Liver (tissue), 9 donors: Measurements from ENCODE around the gene CDK1. TPM values are rescaled to one million over a fixed set of nuclear protein-coding genes. Genes with fewer than 3 reads are reported as not detected.
A peak's percentile ranks its signal among the peaks of the same experiment; 100 is the strongest.

Experiments used
- DNase-seq: peaks from one replicate; pipeline ENCODE4 v3.0.0-alpha.2; 2017; ENCODE audit warnings: low spot score
- H3K27ac ChIP-seq, 2 donors: one replicate each; pipeline ENCODE4 v1.7.0; 2013; ENCODE audit warnings: inconsistent platforms in 2 of 2, low read length in 2 of 2, control low read depth in 1 of 2, low read depth in 1 of 2, mild to moderate bottlenecking in 1 of 2
- H3K27me3 ChIP-seq, 4 donors: one replicate each; pipeline versions ENCODE4 v1.6.1 to v1.7.0; 2013; ENCODE audit warnings: low read length in 3 of 4, inconsistent platforms in 1 of 4, mild to moderate bottlenecking in 1 of 4, moderate library complexity in 1 of 4; ENCODE audit not compliant: control insufficient read depth in 4 of 4, insufficient read depth in 4 of 4
- H3K36me3 ChIP-seq, 4 donors: one replicate each; pipeline versions ENCODE4 v1.6.1 to v1.7.0; 2013; ENCODE audit warnings: low read length in 3 of 4, mild to moderate bottlenecking in 3 of 4, low read depth in 1 of 4, moderate library complexity in 1 of 4; ENCODE audit not compliant: control insufficient read depth in 4 of 4, insufficient read depth in 3 of 4
- H3K4me1 ChIP-seq, 4 donors: one replicate each; pipeline versions ENCODE4 v1.6.1 to v1.7.0; 2013; ENCODE audit warnings: low read length in 3 of 4, mild to moderate bottlenecking in 3 of 4, moderate library complexity in 1 of 4; ENCODE audit not compliant: control insufficient read depth in 4 of 4, insufficient read depth in 4 of 4
- H3K4me3 ChIP-seq, 3 donors: one replicate each; pipeline versions ENCODE4 v1.6.1 to v1.7.0; 2013; ENCODE audit warnings: low read length in 3 of 3, control low read depth in 1 of 3, low read depth in 1 of 3, mild to moderate bottlenecking in 1 of 3
- H3K9ac ChIP-seq, 2 donors: one replicate each; pipeline ENCODE4 v1.7.0; 2013; ENCODE audit warnings: low read length in 2 of 2, mild to moderate bottlenecking in 2 of 2, moderate library complexity in 2 of 2, control low read depth in 1 of 2, low read depth in 1 of 2
- H3K9me3 ChIP-seq, 4 donors: one replicate each; pipeline versions ENCODE4 v1.6.1 to v1.7.0; 2013; ENCODE audit warnings: low read length in 3 of 4; ENCODE audit not compliant: control insufficient read depth in 4 of 4
- GABPA ChIP-seq, 2 donors: IDR thresholded peaks in 1 of 2; conservative IDR thresholded peaks in 1 of 2; 2 replicates each; pipeline ENCODE4 v1.6.1; 2016; ENCODE audit warnings: antibody characterized with exemption in 2 of 2, mild to moderate bottlenecking in 1 of 2, moderate library complexity in 1 of 2
- HNF4G ChIP-seq: IDR thresholded peaks from 2 replicates; pipeline ENCODE4 v1.6.1; 2016; ENCODE audit warnings: antibody characterized with exemption
- JUND ChIP-seq, 2 donors: IDR thresholded peaks; 2 replicates each; pipeline ENCODE4 v1.6.1; 2016; ENCODE audit warnings: antibody characterized with exemption in 2 of 2
- NR2F2 ChIP-seq: IDR thresholded peaks from 2 replicates; pipeline ENCODE4 v1.6.1; 2016; ENCODE audit warnings: antibody characterized with exemption
- RAD21 ChIP-seq, 2 donors: IDR thresholded peaks; 2 replicates each; pipeline ENCODE4 v1.6.1; 2016; ENCODE audit warnings: antibody characterized with exemption in 2 of 2, mild to moderate bottlenecking in 2 of 2
- RXRA ChIP-seq, 2 donors: IDR thresholded peaks; 2 replicates each; pipeline ENCODE4 v1.6.1; 2017 to 2018; ENCODE audit warnings: antibody characterized with exemption in 2 of 2, mild to moderate bottlenecking in 1 of 2
- TAF1 ChIP-seq: conservative IDR thresholded peaks from 2 replicates; pipeline ENCODE4 v1.6.1; 2016; ENCODE audit warnings: antibody characterized with exemption, mild to moderate bottlenecking
- WGBS: extraction: QIAGEN DNeasy Blood & Tissue Kit; methylation state at CpG from one replicate; pipeline ENCODE4 v1.1.7; 2013; 5-methylcytosine and 5-hydroxymethylcytosine counted together
- polyA plus RNA-seq, 2 donors: library from polyadenylated mRNA; stranded (reverse) in 1 of 2; unstranded in 1 of 2; fragments of 200-250 nt in 1 of 2; fragments of >200 nt in 1 of 2; fragmentation: Nextera tagmentation in 1 of 2; extraction: Ambion mirVana in 1 of 2; gene quantifications; one replicate each; pipeline versions ENCODE4 v1.2.1 to v1.2.3, GENCODE V29; 2013 to 2015
- total RNA-seq, 2 donors: library from RNA; depleted of rRNA; stranded (reverse); fragments of >200 nt; gene quantifications; one replicate each; pipeline ENCODE4 v1.2.3, GENCODE V29; 2014
- TF ChIP-seq, protein P1 (sequence below): IDR thresholded peaks from 2 replicates; pipeline ENCODE4 v1.6.1; 2016; ENCODE audit warnings: antibody characterized with exemption
- TF ChIP-seq, protein P2 (sequence below): IDR thresholded peaks from 2 replicates; pipeline ENCODE4 v1.6.1; 2016; ENCODE audit warnings: antibody characterized with exemption, mild to moderate bottlenecking
- TF ChIP-seq, protein P3 (sequence below): fragments of 150-350 bp; IDR thresholded peaks from 2 replicates; pipeline ENCODE4 v1.5.1; 2017; ENCODE audit warnings: improper control_type of control experiment, low read depth, low read length; ENCODE audit not compliant: missing input control
- donor health status: healthy.
- donor health status: healthy.
- donor health status: healthy.
- donor health status: healthy.
- donor health status: healthy.

CDK1 gene
- total and polyA plus RNA-seq, 4 donors, result 0.08 to 73.5 (median 2.6) TPM

DNA sequence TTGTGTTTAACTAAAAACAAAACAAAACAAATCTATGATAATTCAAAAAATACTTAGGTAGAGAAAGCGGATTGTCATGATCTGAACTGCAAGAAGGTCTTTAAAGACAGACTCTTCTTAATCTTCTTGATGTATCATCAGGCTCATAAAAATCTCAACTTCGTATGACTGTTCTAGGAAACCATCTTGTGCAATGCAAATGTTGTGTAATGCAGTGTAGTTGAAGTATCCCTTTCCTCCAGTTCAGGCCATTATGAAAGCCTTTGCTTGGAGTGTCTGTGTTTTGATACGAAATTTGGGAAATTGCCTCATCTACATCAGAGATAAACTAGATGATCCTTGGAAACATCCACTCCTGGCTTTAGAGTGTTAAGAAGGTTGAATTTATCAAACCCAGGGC lies 30.9 kb downstream of the CDK1 start:
- Histone ChIP-seq H3K4me1 (no peaks in the 10 kb centered on the region), H3K9me3 (no peaks in the 10 kb centered on the region), H3K9ac (no peak overlapping the region), H3K4me3 (no peak overlapping the region), H3K36me3 (no peaks in the 10 kb centered on the region), H3K27ac (no peak overlapping the region), H3K27me3 (no peaks in the 10 kb centered on the region)
- WGBS, result 74% methylated on average over 3 of the region's 3 CpGs
- DNase-seq, result no peak
- no peak for TF ChIP-seq RAD21 (IDR thresholded peaks at IDR 0.05)
- TF ChIP-seq TAF1, result no peak
- TF ChIP-seq, protein P1, sequence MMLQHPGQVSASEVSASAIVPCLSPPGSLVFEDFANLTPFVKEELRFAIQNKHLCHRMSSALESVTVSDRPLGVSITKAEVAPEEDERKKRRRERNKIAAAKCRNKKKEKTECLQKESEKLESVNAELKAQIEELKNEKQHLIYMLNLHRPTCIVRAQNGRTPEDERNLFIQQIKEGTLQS, result no peak
- no peak for TF ChIP-seq HNF4G
- no peak for TF ChIP-seq NR2F2
- no peak for TF ChIP-seq GABPA (IDR thresholded peaks at IDR 0.05 in 1 of 2, conservative IDR thresholded peaks at IDR 0.05 in 1 of 2)
- TF ChIP-seq, protein P2, sequence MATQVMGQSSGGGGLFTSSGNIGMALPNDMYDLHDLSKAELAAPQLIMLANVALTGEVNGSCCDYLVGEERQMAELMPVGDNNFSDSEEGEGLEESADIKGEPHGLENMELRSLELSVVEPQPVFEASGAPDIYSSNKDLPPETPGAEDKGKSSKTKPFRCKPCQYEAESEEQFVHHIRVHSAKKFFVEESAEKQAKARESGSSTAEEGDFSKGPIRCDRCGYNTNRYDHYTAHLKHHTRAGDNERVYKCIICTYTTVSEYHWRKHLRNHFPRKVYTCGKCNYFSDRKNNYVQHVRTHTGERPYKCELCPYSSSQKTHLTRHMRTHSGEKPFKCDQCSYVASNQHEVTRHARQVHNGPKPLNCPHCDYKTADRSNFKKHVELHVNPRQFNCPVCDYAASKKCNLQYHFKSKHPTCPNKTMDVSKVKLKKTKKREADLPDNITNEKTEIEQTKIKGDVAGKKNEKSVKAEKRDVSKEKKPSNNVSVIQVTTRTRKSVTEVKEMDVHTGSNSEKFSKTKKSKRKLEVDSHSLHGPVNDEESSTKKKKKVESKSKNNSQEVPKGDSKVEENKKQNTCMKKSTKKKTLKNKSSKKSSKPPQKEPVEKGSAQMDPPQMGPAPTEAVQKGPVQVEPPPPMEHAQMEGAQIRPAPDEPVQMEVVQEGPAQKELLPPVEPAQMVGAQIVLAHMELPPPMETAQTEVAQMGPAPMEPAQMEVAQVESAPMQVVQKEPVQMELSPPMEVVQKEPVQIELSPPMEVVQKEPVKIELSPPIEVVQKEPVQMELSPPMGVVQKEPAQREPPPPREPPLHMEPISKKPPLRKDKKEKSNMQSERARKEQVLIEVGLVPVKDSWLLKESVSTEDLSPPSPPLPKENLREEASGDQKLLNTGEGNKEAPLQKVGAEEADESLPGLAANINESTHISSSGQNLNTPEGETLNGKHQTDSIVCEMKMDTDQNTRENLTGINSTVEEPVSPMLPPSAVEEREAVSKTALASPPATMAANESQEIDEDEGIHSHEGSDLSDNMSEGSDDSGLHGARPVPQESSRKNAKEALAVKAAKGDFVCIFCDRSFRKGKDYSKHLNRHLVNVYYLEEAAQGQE, result no peak

DNA sequence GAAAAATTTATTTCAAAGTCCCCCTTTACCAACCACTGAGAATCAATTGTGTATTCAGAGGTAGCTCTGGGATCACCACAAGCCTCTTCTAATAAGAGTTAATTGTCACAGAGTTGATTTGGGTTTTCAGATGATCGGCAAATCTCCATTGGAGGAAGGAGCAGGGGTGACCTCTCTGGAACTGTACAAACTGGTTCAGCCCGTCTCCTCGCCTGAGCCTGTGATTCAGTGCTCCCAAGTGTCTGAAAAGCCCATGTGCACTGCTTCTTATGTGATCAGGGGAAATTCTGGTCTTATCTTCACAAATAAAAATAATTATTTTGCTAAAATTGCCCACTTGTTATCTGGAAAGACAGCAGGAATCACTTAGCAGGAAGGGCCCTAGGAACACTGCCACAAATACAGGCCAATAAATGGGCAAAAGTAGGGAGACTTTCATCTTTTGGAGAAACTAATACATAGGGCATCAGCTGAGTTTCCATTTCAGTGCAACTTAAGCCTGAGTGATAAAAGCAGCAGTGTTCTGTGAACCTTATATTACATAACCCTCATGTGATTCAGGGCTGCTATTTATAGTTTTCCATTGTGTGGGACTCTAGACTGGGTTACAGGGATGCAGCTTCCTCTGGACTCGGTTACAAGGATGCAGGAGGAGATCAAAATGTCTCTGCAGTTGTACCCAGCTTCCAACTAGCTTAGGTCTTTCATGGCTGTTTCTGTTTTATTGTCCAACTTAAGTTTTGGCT lies 32.3 kb downstream of the CDK1 start:
- Histone ChIP-seq H3K9me3 (no peaks in the 10 kb centered on the region), H3K27me3 (no peaks in the 10 kb centered on the region), H3K4me1 (no peaks in the 10 kb centered on the region), H3K36me3 (no peaks in the 10 kb centered on the region), H3K4me3 (no peak overlapping the region), H3K9ac (no peak overlapping the region), H3K27ac (peak overlapping the region in 1 of 2 donors; percentile 10)
- TF ChIP-seq HNF4G (no peak), NR2F2 (no peak), RXRA (IDR thresholded peaks at IDR 0.05) (peak in 1 of 2 donors; percentile 7)
- DNase-seq, result no peak
- 70% methylated on average over 4 of the region's 4 CpGs for WGBS

DNA sequence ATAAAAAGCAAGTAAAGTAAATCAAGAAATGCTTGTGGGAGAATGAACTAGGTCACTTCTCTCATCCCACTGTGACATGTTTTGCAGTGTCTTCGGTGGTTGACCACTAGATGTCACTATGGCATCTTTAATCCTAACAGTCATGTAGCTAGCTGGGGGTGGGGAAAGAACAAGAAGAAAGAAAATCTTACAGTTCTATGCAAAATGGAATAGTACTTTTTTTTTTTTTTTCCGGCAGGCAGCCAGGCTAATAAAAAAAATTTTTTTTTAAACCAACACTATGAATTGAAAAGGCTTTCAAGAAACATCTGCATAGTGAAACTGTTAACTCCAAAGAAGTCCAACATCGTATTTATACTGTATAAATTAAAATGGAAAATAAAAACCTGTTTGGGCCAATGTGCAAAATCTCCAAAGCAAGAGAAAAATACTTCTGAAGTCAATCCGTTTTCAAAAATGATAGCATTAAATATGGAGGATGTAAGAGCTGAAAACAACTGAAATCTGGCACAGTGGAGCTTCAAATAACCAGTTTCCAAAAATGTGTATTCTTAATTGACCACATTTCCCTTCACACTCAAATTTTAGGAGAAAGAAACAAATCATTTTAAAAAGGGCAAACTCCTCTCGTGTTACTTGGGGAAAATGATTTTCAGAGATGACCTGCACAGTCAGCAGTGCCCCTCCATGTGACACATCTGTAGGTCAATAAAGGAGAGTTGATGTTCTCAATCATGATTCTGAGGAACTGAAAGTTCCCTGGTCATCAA lies 38.5 kb downstream of the CDK1 start:
- Histone ChIP-seq H3K27ac (no peak overlapping the region), H3K4me3 (no peak overlapping the region), H3K4me1 (peaks cover 0 to 5% (median 0%) of the 10 kb centered on the region in 4 donors), H3K27me3 (no peaks in the 10 kb centered on the region), H3K36me3 (no peaks in the 10 kb centered on the region), H3K9ac (no peak overlapping the region), H3K9me3 (no peaks in the 10 kb centered on the region)
- 16% methylated on average over 5 of the region's 5 CpGs for WGBS
- no peak for DNase-seq
- TF ChIP-seq TAF1 (no peak), GABPA (IDR thresholded peaks at IDR 0.05 in 1 of 2, conservative IDR thresholded peaks at IDR 0.05 in 1 of 2) (no peak), JUND (IDR thresholded peaks at IDR 0.05) (no peak), RAD21 (IDR thresholded peaks at IDR 0.05) (peak; percentile 95 to 96)
- TF ChIP-seq, protein P3, sequence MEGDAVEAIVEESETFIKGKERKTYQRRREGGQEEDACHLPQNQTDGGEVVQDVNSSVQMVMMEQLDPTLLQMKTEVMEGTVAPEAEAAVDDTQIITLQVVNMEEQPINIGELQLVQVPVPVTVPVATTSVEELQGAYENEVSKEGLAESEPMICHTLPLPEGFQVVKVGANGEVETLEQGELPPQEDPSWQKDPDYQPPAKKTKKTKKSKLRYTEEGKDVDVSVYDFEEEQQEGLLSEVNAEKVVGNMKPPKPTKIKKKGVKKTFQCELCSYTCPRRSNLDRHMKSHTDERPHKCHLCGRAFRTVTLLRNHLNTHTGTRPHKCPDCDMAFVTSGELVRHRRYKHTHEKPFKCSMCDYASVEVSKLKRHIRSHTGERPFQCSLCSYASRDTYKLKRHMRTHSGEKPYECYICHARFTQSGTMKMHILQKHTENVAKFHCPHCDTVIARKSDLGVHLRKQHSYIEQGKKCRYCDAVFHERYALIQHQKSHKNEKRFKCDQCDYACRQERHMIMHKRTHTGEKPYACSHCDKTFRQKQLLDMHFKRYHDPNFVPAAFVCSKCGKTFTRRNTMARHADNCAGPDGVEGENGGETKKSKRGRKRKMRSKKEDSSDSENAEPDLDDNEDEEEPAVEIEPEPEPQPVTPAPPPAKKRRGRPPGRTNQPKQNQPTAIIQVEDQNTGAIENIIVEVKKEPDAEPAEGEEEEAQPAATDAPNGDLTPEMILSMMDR, result peak; percentile 84
